ENCODE results near the gene ACP1.
A peak's percentile ranks its signal among the peaks of the same experiment; 100 is the strongest.

The ACP1 gene

GRCh38 chr2:284896-285492 lies 20.2 kb downstream of the ACP1 start:
- H3K36me3 ChIP-seq (ENCODE audit: control insufficient read depth, insufficient read depth, low read length): no peaks in the 10 kb centered on the region
- H3K9ac ChIP-seq (ENCODE audit: low read length): no peak overlapping the region
- no peaks in the 10 kb centered on the region for H3K9me3 ChIP-seq (ENCODE audit: control insufficient read depth, low read length)
- no peak overlapping the region for H3K4me3 ChIP-seq (ENCODE audit: low read length)
- peaks cover 8% of the 10 kb centered on the region for H3K4me1 ChIP-seq (ENCODE audit: control insufficient read depth, insufficient read depth, low read length)
- H3K27me3 ChIP-seq (ENCODE audit: control insufficient read depth, insufficient read depth, low read length): peaks cover 24% of the 10 kb centered on the region

GRCh38 chr2:285531-285930 lies 20.8 kb downstream of the ACP1 start:
- Histone ChIP-seq H3K27me3 (ENCODE audit: control insufficient read depth, insufficient read depth, low read length) (peaks cover 26% of the 10 kb centered on the region), H3K36me3 (ENCODE audit: control insufficient read depth, insufficient read depth, low read length) (no peaks in the 10 kb centered on the region), H3K9me3 (ENCODE audit: control insufficient read depth, low read length) (no peaks in the 10 kb centered on the region), H3K4me3 (ENCODE audit: low read length) (no peak overlapping the region), H3K4me1 (ENCODE audit: control insufficient read depth, insufficient read depth, low read length) (peaks cover 8% of the 10 kb centered on the region), H3K9ac (ENCODE audit: low read length) (no peak overlapping the region)

GRCh38 chr2:286035-286434 lies 21.3 kb downstream of the ACP1 start:
- Histone ChIP-seq H3K4me1 (ENCODE audit: control insufficient read depth, insufficient read depth, low read length) (peaks cover 8% of the 10 kb centered on the region), H3K4me3 (ENCODE audit: low read length) (no peak overlapping the region), H3K9ac (ENCODE audit: low read length) (no peak overlapping the region), H3K36me3 (ENCODE audit: control insufficient read depth, insufficient read depth, low read length) (no peaks in the 10 kb centered on the region), H3K27me3 (ENCODE audit: control insufficient read depth, insufficient read depth, low read length) (peaks cover 31% of the 10 kb centered on the region), H3K9me3 (ENCODE audit: control insufficient read depth, low read length) (no peaks in the 10 kb centered on the region)

GRCh38 chr2:286774-287392 lies 22.1 kb downstream of the ACP1 start:
- Histone ChIP-seq H3K27me3 (ENCODE audit: control insufficient read depth, insufficient read depth, low read length) (peaks cover 31% of the 10 kb centered on the region), H3K9ac (ENCODE audit: low read length) (no peak overlapping the region), H3K4me1 (ENCODE audit: control insufficient read depth, insufficient read depth, low read length) (peaks cover 8% of the 10 kb centered on the region), H3K36me3 (ENCODE audit: control insufficient read depth, insufficient read depth, low read length) (no peaks in the 10 kb centered on the region), H3K4me3 (ENCODE audit: low read length) (no peak overlapping the region), H3K9me3 (ENCODE audit: control insufficient read depth, low read length) (no peaks in the 10 kb centered on the region)

- H3K27me3 ChIP-seq (ENCODE audit: control insufficient read depth, insufficient read depth, low read length): peaks cover 31% of the 10 kb centered on the region
- H3K9me3 ChIP-seq (ENCODE audit: control insufficient read depth, low read length): no peaks in the 10 kb centered on the region
- H3K36me3 ChIP-seq (ENCODE audit: control insufficient read depth, insufficient read depth, low read length): no peaks in the 10 kb centered on the region
- no peak overlapping the region for H3K4me3 ChIP-seq (ENCODE audit: low read length)
- H3K9ac ChIP-seq (ENCODE audit: low read length): no peak overlapping the region
- H3K4me1 ChIP-seq (ENCODE audit: control insufficient read depth, insufficient read depth, low read length): peaks cover 8% of the 10 kb centered on the region
Measured at GRCh38 chr2:287471-287885, 22.7 kb downstream of the ACP1 start.

- Histone ChIP-seq H3K9ac (ENCODE audit: low read length) (no peak within 1 kb of the TSS), H3K4me1 (ENCODE audit: control insufficient read depth, insufficient read depth, low read length) (peaks cover 8% of the 10 kb centered on the region), H3K36me3 (ENCODE audit: control insufficient read depth, insufficient read depth, low read length) (no peaks in the 10 kb centered on the region), H3K4me3 (ENCODE audit: low read length) (no peak within 1 kb of the TSS), H3K27me3 (ENCODE audit: control insufficient read depth, insufficient read depth, low read length) (peaks cover 31% of the 10 kb centered on the region), H3K9me3 (ENCODE audit: control insufficient read depth, low read length) (no peaks in the 10 kb centered on the region)
Measured at GRCh38 chr2:287911-288757, 23.4 kb downstream of the ACP1 start, which contains the start of gene ALKAL2. ALKAL2 (minus strand) TSS chr2:288091; CDS start chr2:287835, 256 bp downstream.

- Histone ChIP-seq H3K4me3 (ENCODE audit: low read length) (no peak overlapping the region), H3K9ac (ENCODE audit: low read length) (no peak overlapping the region), H3K4me1 (ENCODE audit: control insufficient read depth, insufficient read depth, low read length) (peaks cover 8% of the 10 kb centered on the region), H3K9me3 (ENCODE audit: control insufficient read depth, low read length) (no peaks in the 10 kb centered on the region), H3K27me3 (ENCODE audit: control insufficient read depth, insufficient read depth, low read length) (peaks cover 31% of the 10 kb centered on the region), H3K36me3 (ENCODE audit: control insufficient read depth, insufficient read depth, low read length) (no peaks in the 10 kb centered on the region)
Measured at GRCh38 chr2:288758-289361, 24.1 kb downstream of the ACP1 start.

- Histone ChIP-seq H3K27me3 (ENCODE audit: control insufficient read depth, insufficient read depth, low read length) (peaks cover 31% of the 10 kb centered on the region), H3K9me3 (ENCODE audit: control insufficient read depth, low read length) (no peaks in the 10 kb centered on the region), H3K4me3 (ENCODE audit: low read length) (peak overlapping the region; percentile 36), H3K4me1 (ENCODE audit: control insufficient read depth, insufficient read depth, low read length) (peaks cover 8% of the 10 kb centered on the region), H3K36me3 (ENCODE audit: control insufficient read depth, insufficient read depth, low read length) (no peaks in the 10 kb centered on the region), H3K9ac (ENCODE audit: low read length) (peak overlapping the region; percentile 34)
Measured at GRCh38 chr2:289362-290089, 24.8 kb downstream of the ACP1 start.

GRCh38 chr2:290090-290722 lies 25.5 kb downstream of the ACP1 start:
- peaks cover 33% of the 10 kb centered on the region for H3K27me3 ChIP-seq (ENCODE audit: control insufficient read depth, insufficient read depth, low read length)
- no peak overlapping the region for H3K9ac ChIP-seq (ENCODE audit: low read length)
- peaks cover 8% of the 10 kb centered on the region for H3K4me1 ChIP-seq (ENCODE audit: control insufficient read depth, insufficient read depth, low read length)
- H3K4me3 ChIP-seq (ENCODE audit: low read length): peak overlapping the region; percentile 36
- H3K9me3 ChIP-seq (ENCODE audit: control insufficient read depth, low read length): no peaks in the 10 kb centered on the region
- H3K36me3 ChIP-seq (ENCODE audit: control insufficient read depth, insufficient read depth, low read length): no peaks in the 10 kb centered on the region

- Histone ChIP-seq H3K4me1 (ENCODE audit: control insufficient read depth, insufficient read depth, low read length) (no peaks in the 10 kb centered on the region), H3K36me3 (ENCODE audit: control insufficient read depth, insufficient read depth, low read length) (no peaks in the 10 kb centered on the region), H3K9me3 (ENCODE audit: control insufficient read depth, low read length) (no peaks in the 10 kb centered on the region), H3K4me3 (ENCODE audit: low read length) (no peak overlapping the region), H3K9ac (ENCODE audit: low read length) (no peak overlapping the region), H3K27me3 (ENCODE audit: control insufficient read depth, insufficient read depth, low read length) (peaks cover 15% of the 10 kb centered on the region)
Measured at GRCh38 chr2:295090-295489, 30.3 kb downstream of the ACP1 start.

GRCh38 chr2:296354-296753 lies 31.6 kb downstream of the ACP1 start:
- H3K9ac ChIP-seq (ENCODE audit: low read length): no peak overlapping the region
- H3K36me3 ChIP-seq (ENCODE audit: control insufficient read depth, insufficient read depth, low read length): no peaks in the 10 kb centered on the region
- no peaks in the 10 kb centered on the region for H3K4me1 ChIP-seq (ENCODE audit: control insufficient read depth, insufficient read depth, low read length)
- no peaks in the 10 kb centered on the region for H3K9me3 ChIP-seq (ENCODE audit: control insufficient read depth, low read length)
- peaks cover 9% of the 10 kb centered on the region for H3K27me3 ChIP-seq (ENCODE audit: control insufficient read depth, insufficient read depth, low read length)
- no peak overlapping the region for H3K4me3 ChIP-seq (ENCODE audit: low read length)

Measured in mucosa of stomach (tissue), 1 donor.